Measurements from ENCODE around the gene KIF16B. TPM values are rescaled to one million over a fixed set of nuclear protein-coding genes. Genes with fewer than 3 reads are reported as not detected.

The KIF16B gene
- total and polyA plus RNA-seq, 2 of the 13 experiments (the other 11 are each of a cell fraction or from before 2014, with no cell fraction given) = 6.9 to 18.0 TPM

- TF ChIP-seq ZNF512B (CRISPR knock-in tag; IDR thresholded peaks at IDR 0.05; ENCODE audit: borderline replicate concordance) (no peak), ZNF766 (CRISPR knock-in tag; IDR thresholded peaks at IDR 0.05; ENCODE audit: borderline replicate concordance) (no peak), POLR2AphosphoS5 (IDR thresholded peaks at IDR 0.05; ENCODE audit: low read depth, low read length) (no peak), ZNF142 (CRISPR knock-in tag; IDR thresholded peaks at IDR 0.05) (0 out of 2 replicates have a peak, but pooled peaks have one; percentile 35), HNF4A (CRISPR knock-in tag; IDR thresholded peaks at IDR 0.05) (peak; percentile 80), KDM5B (CRISPR knock-in tag; IDR thresholded peaks at IDR 0.05; ENCODE audit: borderline replicate concordance) (no peak), KAT8 (CRISPR knock-in tag; IDR thresholded peaks at IDR 0.05) (no peak), SATB2 (CRISPR knock-in tag; IDR thresholded peaks at IDR 0.05) (no peak), SOX13 (IDR thresholded peaks at IDR 0.05) (no peak), SOX13 (CRISPR knock-in tag; conservative IDR thresholded peaks at IDR 0.05 in 1 of 2, IDR thresholded peaks at IDR 0.05 in 1 of 2) (0 out of 4 replicates have a peak, but pooled peaks of 1 of the 2 experiments have one; percentile 19), ZNF260 (CRISPR knock-in tag; IDR thresholded peaks at IDR 0.05; ENCODE audit: borderline replicate concordance, low read depth) (no peak), USF2 (IDR thresholded peaks at IDR 0.05; ENCODE audit: low read depth, low read length) (no peak), USF2 (CRISPR knock-in tag; IDR thresholded peaks at IDR 0.05; ENCODE audit: borderline replicate concordance) (no peak), PHF5A (CRISPR knock-in tag; IDR thresholded peaks at IDR 0.05; ENCODE audit: low read depth, unreplicated experiment) (no peak), ZNF496 (CRISPR knock-in tag; IDR thresholded peaks at IDR 0.05; ENCODE audit: insufficient replicate concordance) (no peak), NAIF1 (CRISPR knock-in tag; IDR thresholded peaks at IDR 0.05; ENCODE audit: borderline replicate concordance) (no peak), ZC3H13 (CRISPR knock-in tag; IDR thresholded peaks at IDR 0.05) (no peak), ZNF878 (CRISPR knock-in tag; IDR thresholded peaks at IDR 0.05) (no peak)
Measured at GRCh38 chr20:16607364-16608276, 34.4 kb upstream of the KIF16B start (continued).
